PFSK-1 (cell line): Measurements from ENCODE around the gene RFFL.

Source experiments
- FOXP2 ChIP-seq: optimal IDR thresholded peaks from 2 replicates; pipeline ENCODE3; 2011; ENCODE audit warnings: borderline replicate concordance, control low read depth, inconsistent platforms; ENCODE audit not compliant: insufficient read depth; ENCODE audit errors: extremely low read length, extremely low read depth
- POLR2AphosphoS5 ChIP-seq: IDR thresholded peaks from 2 replicates; pipeline ENCODE4 v1.6.1; 2012; ENCODE audit warnings: low read depth, mild to moderate bottlenecking, control low read depth, low read length, moderate library complexity
- SIN3A ChIP-seq: IDR thresholded peaks from 2 replicates; pipeline ENCODE4 v1.6.1; 2012; ENCODE audit warnings: mild to moderate bottlenecking, low read length, moderate library complexity, borderline replicate concordance; ENCODE audit not compliant: insufficient read depth
- TAF1 ChIP-seq: IDR thresholded peaks from 2 replicates; pipeline ENCODE4 v1.6.1; 2012; ENCODE audit warnings: low read length, control low read depth, borderline replicate concordance; ENCODE audit not compliant: insufficient read depth
- TF ChIP-seq, protein P1 (sequence below), 2 experiments: IDR thresholded peaks; 2 replicates each; pipeline versions ENCODE4 v1.6.1 to v1.8.0; 2011 to 2012; ENCODE audit warnings: low read depth in 2 of 2, low read length in 2 of 2, control low read depth in 1 of 2, inconsistent platforms in 1 of 2, mild to moderate bottlenecking in 1 of 2, moderate library complexity in 1 of 2; ENCODE audit not compliant: insufficient read depth in 1 of 2

DNA sequence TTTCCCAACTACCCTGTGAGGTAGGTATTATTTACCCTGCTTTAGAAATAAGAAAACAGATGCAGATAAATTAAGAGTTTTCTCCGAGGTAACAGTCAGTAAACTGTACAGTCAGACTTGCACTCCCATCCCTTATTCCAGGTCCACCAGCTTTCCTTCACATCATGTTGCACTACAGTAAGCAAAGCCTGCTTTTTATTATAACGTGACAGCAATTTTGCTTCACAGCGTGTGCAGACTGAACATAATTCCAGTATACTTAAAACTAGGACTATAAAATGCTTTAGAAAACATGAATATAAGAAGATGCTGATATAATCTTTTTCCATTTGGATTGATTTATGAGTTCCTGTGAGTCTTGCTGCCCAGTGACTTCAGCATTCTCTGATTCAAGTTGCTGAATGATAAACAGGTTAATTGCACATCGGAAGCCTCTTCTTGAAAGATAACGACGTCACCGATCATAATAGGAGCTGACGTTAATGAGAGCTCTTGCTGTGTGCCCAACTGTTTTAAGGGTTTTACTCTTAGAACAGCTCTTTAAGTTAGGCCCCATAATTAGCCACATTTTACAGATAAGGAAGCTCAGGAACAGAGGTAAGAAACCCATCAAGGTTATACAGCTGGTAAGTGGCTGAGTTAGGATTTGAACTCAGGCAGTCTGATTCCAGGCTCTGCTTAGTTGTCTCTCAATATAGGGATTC, 81.8 kb downstream of the RFFL start:
- no peak for TF ChIP-seq FOXP2
- no peak for TF ChIP-seq TAF1
- no peak for TF ChIP-seq POLR2AphosphoS5
- TF ChIP-seq, protein P1, sequence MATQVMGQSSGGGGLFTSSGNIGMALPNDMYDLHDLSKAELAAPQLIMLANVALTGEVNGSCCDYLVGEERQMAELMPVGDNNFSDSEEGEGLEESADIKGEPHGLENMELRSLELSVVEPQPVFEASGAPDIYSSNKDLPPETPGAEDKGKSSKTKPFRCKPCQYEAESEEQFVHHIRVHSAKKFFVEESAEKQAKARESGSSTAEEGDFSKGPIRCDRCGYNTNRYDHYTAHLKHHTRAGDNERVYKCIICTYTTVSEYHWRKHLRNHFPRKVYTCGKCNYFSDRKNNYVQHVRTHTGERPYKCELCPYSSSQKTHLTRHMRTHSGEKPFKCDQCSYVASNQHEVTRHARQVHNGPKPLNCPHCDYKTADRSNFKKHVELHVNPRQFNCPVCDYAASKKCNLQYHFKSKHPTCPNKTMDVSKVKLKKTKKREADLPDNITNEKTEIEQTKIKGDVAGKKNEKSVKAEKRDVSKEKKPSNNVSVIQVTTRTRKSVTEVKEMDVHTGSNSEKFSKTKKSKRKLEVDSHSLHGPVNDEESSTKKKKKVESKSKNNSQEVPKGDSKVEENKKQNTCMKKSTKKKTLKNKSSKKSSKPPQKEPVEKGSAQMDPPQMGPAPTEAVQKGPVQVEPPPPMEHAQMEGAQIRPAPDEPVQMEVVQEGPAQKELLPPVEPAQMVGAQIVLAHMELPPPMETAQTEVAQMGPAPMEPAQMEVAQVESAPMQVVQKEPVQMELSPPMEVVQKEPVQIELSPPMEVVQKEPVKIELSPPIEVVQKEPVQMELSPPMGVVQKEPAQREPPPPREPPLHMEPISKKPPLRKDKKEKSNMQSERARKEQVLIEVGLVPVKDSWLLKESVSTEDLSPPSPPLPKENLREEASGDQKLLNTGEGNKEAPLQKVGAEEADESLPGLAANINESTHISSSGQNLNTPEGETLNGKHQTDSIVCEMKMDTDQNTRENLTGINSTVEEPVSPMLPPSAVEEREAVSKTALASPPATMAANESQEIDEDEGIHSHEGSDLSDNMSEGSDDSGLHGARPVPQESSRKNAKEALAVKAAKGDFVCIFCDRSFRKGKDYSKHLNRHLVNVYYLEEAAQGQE (IDR thresholded peaks at IDR 0.05; ENCODE audit: insufficient read depth in 1 of 2, low read depth in 2 of 2, low read length in 2 of 2): no peak
- no peak for TF ChIP-seq SIN3A
